ENCODE results near the gene CTDSP1. TPM values are rescaled to one million over a fixed set of nuclear protein-coding genes. Genes with fewer than 3 reads are reported as not detected.

Gene CTDSP1
- total RNA-seq, 1 experiment from 2014 or later, result 52.3 TPM

- H3K27ac ChIP-seq (ENCODE audit: insufficient read length, low read depth, low read length), result no peak overlapping the region
- H3K36me3 Mint-ChIP-seq (ENCODE audit: insufficient read depth in 1 of 3, low read depth in 3 of 3), result peaks cover 0 to 4% (median 0%) of the 10 kb centered on the region in 3 experiments; a peak in 1 of 7 replicates
- H3K23ac ChIP-seq (ENCODE audit: insufficient read length, low read depth, low read length), result no peak overlapping the region
- no peak overlapping the region for H2AK5ac ChIP-seq (ENCODE audit: insufficient read length, low read length)
- peaks cover 2 to 3% of the 10 kb centered on the region in 2 experiments; a peak in 1 of 4 replicates for H3K4me1 Mint-ChIP-seq
- no peaks in the 10 kb centered on the region for H4K20me1 ChIP-seq (ENCODE audit: control insufficient read depth, insufficient read depth, insufficient read length)
- peak; percentile 67 for DNase-seq
- H4K91ac ChIP-seq (ENCODE audit: insufficient read length, low read depth, low read length), result no peak overlapping the region
- no peak overlapping the region for H2BK20ac ChIP-seq (ENCODE audit: low read depth, low read length, poor library complexity, severe bottlenecking)
- H3T11ph ChIP-seq (ENCODE audit: low read length), result no peak overlapping the region
- no peak overlapping the region for H3K4me2 ChIP-seq (ENCODE audit: insufficient read depth, insufficient read length, low read length)
- H3K79me2 ChIP-seq (ENCODE audit: insufficient read depth, low read length), result no peaks in the 10 kb centered on the region
- no peak overlapping the region for H3K14ac ChIP-seq (ENCODE audit: insufficient read depth, low read length)
- no peak overlapping the region for H2BK15ac ChIP-seq (ENCODE audit: low read depth, low read length)
- H4K5ac ChIP-seq (ENCODE audit: insufficient read length, low read depth, low read length), result no peak overlapping the region
- no peak overlapping the region for H2BK12ac ChIP-seq (ENCODE audit: insufficient read length, low read depth, low read length)
- WGBS (ENCODE audit: extremely low coverage, insufficient read length, low lambda C conversion rate), result no CpG with 5 or more reads among the region's 11 CpGs
- H3K9ac ChIP-seq (ENCODE audit: extremely low read depth, insufficient read length, low read length), result no peak overlapping the region
- H2BK5ac ChIP-seq (ENCODE audit: insufficient read length, low read length), result no peak overlapping the region
- no peak overlapping the region for H3K56ac ChIP-seq (ENCODE audit: insufficient read length, low read depth, low read length)
- H3K27ac Mint-ChIP-seq, result no peak overlapping the region
- H3K23me2 ChIP-seq (ENCODE audit: insufficient read length, low read depth, low read length, poor library complexity, severe bottlenecking), result no peaks in the 10 kb centered on the region
- H3K9me3 Mint-ChIP-seq, result no peaks in the 10 kb centered on the region
- no peak overlapping the region for H2BK120ac ChIP-seq (ENCODE audit: low read depth, low read length, poor library complexity, severe bottlenecking)
- no peak overlapping the region for H3K4ac ChIP-seq (ENCODE audit: low read depth, low read length)
- no peak overlapping the region for H4K8ac ChIP-seq (replicated peaks; ENCODE audit: insufficient read length, low read depth, low read length)
- peaks cover 1% of the 10 kb centered on the region for H3K27me3 Mint-ChIP-seq (ENCODE audit: low read depth)
- H2AFZ ChIP-seq (ENCODE audit: low read length), result no peak overlapping the region
- H3K9me3 ChIP-seq (ENCODE audit: control insufficient read depth, low read depth, low read length), result no peaks in the 10 kb centered on the region
- H3K18ac ChIP-seq (ENCODE audit: insufficient read length, low read depth, low read length), result no peak overlapping the region
- TF ChIP-seq CTCF (conservative IDR thresholded peaks at IDR 0.05), result no peak
- H3K4me1 ChIP-seq (ENCODE audit: insufficient read depth, low read length), result no peaks in the 10 kb centered on the region
- no peak overlapping the region for H3K4me3 Mint-ChIP-seq
- H3K27me3 ChIP-seq (ENCODE audit: insufficient read depth, low read length), result no peaks in the 10 kb centered on the region
- no peaks in the 10 kb centered on the region for H3K79me1 ChIP-seq (ENCODE audit: insufficient read depth, low read depth, low read length, poor library complexity, severe bottlenecking)
Measured at GRCh38 chr2:218427741-218428140, 28.1 kb downstream of the CTDSP1 start.

All from H9 (cell line).